KOPT-K1 (cell line): ENCODE data around the gene ADPRHL1.
"Not testable (repeated sequence)": the region's sequence is repeated elsewhere in the genome, so short reads cannot be mapped to it uniquely, and the experiment has no call there.

Experiments
- H3K27ac ChIP-seq: fragments of 200-600 bp; sonication (generic); 2 replicates; pipeline ENCODE4 v1.5.1; 2016; ENCODE audit warnings: antibody characterized with exemption, mild to moderate bottlenecking, low read depth, low read length; ENCODE audit not compliant: poor library complexity, severe bottlenecking
- H3K36me3 ChIP-seq: fragments of 200-600 bp; sonication (generic); 2 replicates; pipeline ENCODE4 v1.5.1; 2017; ENCODE audit warnings: antibody characterized with exemption, mild to moderate bottlenecking, low read length, moderate library complexity; ENCODE audit not compliant: insufficient read depth
- H3K9me3 ChIP-seq: fragments of 200-600 bp; sonication (generic); 2 replicates; pipeline ENCODE4 v1.5.1; 2017; ENCODE audit warnings: antibody characterized with exemption, low read length, mild to moderate bottlenecking; ENCODE audit not compliant: insufficient read depth, poor library complexity, severe bottlenecking

Gene ADPRHL1

DNA sequence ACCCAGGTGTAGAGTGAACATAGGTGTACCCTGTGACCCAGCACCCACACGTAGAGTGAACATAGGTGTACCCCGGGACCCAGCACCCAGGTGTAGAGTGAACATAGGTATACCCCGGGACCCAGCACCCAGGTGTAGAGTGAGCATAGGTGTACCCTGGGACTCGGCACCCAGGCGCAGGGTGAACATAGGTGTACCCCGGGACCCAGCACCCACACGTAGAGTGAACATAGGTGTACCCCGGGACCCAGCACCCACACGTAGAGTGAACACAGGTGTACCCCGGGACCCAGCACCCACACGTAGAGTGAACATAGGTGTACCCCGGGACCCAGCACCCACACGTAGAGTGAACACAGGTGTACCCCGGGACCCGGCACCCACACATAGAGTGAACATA is 16.4 kb downstream of the ADPRHL1 start:
- H3K9me3 ChIP-seq, H3K27ac ChIP-seq, H3K36me3 ChIP-seq: not testable (repeated sequence)

DNA sequence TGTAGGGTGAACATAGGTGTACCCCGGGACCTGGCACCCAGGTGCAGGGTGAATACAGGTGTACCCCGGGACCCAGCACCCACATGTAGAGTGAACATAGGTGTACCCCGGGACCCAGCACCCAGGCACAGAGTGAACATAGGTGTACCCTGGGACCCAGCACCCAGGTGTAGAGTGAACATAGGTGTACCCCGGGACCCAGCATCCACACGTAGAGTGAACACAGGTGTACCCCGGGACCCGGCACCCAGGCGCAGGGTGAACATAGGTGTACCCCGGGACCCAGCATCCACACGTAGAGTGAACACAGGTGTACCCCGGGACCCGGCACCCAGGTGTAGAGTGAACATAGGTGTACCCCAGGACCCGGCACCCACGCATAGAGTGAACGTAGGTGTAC is 17.4 kb downstream of the ADPRHL1 start:
- not testable (repeated sequence) for H3K27ac ChIP-seq

DNA sequence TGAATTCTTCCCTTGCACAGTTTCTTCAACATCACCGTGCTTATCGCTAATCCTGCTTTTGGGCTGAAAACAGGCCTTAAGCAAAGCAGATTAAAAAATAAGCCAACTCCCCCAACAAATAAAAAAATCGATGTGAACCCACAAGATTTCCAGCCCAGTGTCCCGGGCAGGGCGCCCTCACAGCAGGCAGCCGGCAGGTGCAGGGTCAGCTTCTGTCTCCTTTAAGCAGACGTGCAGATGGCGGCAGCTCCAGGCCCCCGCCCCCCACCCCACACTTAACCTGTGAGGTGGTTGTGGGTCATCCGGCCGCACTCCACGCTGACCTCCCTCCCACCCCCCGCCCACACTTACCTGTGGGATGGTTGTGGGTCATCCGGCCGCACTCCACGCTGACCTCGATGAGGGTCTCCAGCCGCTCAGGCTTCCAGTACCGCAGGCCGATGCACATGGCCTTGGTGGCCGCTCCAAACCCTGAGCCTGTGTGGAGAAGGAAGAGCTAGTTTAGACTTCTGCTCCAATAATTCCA is 19.8 kb downstream of the ADPRHL1 start:
- no peaks in the 10 kb centered on the region for H3K9me3 ChIP-seq
- no peak overlapping the region for H3K27ac ChIP-seq
- H3K36me3 ChIP-seq = no peaks in the 10 kb centered on the region

More for the DNA sequence above, 17.4 kb downstream of the ADPRHL1 start:
- not testable (repeated sequence) for H3K9me3 ChIP-seq, H3K36me3 ChIP-seq

DNA sequence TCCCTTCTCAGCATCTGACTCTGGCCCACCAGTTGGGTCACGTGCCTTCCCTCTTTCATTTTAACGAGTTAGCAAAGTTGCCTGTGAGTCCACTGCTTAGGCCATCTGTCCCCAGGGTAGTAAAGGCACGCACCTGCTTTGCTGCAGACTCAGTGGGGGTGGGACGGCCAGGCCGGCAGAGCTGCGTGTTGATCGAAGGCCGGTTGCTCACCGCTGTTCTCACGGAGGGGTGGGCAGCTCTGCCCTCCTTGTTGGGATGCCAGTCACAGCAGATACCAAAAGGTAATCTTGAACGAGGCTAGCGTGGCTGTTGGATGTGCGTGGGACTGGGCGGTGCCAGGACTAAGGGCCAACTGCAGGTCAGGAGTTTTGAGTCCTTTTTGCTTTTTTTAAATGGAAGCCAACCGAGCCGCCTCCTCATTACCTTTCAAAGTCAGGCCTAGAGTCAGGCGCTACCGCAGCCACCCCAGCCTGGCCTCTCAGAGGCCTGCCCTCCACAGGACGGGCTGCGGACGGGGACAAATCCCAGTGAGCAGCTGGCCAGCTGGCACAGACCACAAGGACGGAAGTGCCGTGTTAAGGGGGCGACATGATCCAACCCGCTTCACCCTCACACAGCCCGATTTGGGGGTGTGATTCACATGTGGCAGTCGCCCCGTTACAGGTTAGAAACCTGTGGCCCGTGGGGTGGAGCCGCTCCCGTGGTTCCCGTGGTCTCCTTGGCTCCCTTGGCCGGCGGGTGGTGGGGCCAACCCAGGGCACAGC is 20.6 kb downstream of the ADPRHL1 start:
- Histone ChIP-seq H3K27ac (no peak overlapping the region), H3K36me3 (no peaks in the 10 kb centered on the region), H3K9me3 (no peaks in the 10 kb centered on the region)

DNA sequence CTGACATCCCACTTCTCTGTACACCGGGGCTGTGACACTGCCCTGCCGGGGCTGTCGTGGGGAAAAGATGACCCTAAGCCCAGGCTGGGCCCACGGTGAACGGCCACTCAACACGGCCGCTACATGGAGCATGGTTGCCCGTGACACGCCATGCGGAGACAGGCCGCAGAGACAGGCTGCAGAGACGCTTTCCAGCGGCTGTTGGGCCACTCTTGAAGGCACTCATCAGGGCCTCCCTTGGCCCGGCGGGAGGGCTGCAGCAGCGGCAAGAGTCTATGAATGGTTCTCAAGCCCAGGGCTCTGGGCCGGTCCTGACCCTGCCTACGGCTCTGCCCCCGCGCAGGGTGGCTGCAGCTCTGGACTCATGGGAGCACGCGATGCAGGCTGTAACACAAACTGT is 22.1 kb downstream of the ADPRHL1 start:
- H3K27ac ChIP-seq = no peak overlapping the region
- H3K9me3 ChIP-seq = no peaks in the 10 kb centered on the region
- no peaks in the 10 kb centered on the region for H3K36me3 ChIP-seq

DNA sequence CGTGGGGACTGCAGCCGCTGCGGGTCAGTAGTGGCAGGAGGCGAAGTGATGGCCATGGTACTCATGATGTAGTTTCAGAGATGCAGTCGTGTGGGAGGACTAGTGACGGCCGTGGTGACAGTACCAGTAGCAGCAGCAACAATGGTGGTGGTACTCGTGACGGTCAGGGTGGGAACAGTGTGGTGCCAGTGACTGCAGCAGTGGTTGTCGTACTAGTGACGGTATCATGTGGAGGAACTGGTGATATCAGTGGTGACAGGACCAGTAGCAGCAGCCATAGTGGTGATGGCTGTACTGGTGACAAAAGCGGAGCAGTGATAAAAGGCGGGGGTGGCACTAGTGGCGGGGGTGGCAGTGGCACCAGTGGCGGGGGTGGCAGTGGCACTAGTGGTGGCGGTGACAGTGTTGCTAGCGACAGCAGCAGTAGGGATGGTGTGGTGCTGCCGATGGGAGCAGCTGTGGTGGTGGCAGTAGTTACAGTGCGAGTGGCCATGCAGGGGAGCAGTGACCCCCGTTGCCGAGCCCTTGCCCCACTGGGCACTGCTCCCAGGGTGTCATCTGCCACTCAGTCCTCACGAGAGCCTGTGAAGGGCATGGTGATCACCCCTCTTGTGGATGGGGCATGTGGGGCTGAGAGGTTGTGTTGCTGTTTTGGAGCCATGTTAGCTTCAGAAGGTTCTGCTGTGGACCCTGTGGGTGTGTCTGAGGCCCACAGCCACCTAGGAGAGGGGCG is 22.7 kb downstream of the ADPRHL1 start:
- Histone ChIP-seq H3K9me3 (no peaks in the 10 kb centered on the region), H3K36me3 (no peaks in the 10 kb centered on the region), H3K27ac (no peak overlapping the region)

DNA sequence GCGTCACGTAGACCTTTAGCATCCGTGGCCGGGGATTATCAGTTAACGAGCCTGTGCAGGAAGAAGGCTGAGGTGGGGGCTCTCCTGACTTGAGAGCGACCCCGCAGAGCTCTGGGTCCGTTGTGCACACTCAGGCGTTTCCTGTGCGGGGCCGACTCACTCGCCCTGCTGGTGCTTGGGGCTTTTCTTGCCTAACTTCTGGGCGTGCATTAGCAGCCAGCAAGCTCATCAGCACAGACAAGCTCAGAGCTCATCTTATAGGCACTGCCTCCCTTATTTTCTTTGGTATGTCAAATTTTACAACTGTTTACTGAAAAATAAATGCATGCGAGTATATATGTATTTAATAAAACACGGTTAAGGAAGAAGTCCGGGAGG is 23.7 kb downstream of the ADPRHL1 start:
- Histone ChIP-seq H3K9me3 (no peaks in the 10 kb centered on the region), H3K36me3 (no peaks in the 10 kb centered on the region), H3K27ac (no peak overlapping the region)

DNA sequence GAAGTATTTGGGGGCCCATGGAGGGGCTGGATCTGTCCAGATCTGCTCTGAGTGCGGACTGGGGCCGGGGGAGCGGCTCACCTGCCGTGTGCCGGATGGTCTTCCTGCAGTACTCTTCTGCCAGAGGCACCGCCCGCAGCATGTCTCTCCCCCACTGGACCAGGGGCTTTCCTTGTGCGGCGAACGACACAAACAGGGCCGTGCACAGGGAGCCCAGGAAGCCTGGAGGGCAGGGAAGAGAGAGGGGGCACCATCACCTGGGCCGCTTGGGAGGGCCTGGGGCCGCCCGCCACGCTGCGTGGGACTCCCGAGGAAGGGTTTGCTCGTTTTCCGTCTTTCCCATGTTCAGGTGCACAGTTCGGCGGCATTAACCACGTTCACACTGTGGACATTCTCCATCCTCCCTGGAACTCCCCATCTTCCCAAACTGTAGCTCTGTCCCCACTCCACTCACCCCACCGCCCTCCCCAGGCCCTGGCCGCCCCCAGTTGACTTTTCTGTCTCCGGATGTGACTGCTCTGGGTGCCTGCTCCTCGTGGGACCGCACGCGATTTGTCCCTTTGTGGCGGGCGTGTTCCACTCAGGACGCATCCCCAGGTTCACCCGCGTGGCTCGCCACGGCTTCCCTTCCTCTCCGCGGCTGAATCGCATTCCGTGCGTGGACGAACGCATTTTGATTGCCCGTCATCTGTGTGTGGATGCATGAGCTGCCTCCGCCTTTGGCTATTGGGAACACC is 24.2 kb downstream of the ADPRHL1 start:
- Histone ChIP-seq H3K27ac (no peak overlapping the region), H3K36me3 (no peaks in the 10 kb centered on the region), H3K9me3 (no peaks in the 10 kb centered on the region)

DNA sequence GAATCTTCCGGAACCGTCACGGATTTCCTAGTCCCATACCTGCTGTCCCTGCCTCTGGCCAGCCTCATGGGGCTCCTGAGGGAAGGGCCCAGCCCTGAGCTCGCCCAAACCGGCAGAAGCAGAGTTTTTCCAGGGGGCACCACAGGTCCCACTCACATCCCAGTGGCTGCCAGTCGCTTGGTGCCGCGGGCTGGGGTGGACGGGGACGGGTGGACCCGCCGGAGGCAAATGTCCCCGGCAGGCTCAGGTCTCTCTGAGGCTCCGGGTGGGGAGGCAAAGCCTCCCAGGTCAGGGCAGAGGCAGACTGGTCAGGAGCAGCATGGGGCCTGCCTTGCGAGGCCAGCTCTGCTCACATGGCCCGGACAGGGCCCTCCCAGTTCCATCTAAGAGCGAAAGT is 24.8 kb downstream of the ADPRHL1 start:
- Histone ChIP-seq H3K36me3 (no peaks in the 10 kb centered on the region), H3K27ac (no peak overlapping the region), H3K9me3 (no peaks in the 10 kb centered on the region)

DNA sequence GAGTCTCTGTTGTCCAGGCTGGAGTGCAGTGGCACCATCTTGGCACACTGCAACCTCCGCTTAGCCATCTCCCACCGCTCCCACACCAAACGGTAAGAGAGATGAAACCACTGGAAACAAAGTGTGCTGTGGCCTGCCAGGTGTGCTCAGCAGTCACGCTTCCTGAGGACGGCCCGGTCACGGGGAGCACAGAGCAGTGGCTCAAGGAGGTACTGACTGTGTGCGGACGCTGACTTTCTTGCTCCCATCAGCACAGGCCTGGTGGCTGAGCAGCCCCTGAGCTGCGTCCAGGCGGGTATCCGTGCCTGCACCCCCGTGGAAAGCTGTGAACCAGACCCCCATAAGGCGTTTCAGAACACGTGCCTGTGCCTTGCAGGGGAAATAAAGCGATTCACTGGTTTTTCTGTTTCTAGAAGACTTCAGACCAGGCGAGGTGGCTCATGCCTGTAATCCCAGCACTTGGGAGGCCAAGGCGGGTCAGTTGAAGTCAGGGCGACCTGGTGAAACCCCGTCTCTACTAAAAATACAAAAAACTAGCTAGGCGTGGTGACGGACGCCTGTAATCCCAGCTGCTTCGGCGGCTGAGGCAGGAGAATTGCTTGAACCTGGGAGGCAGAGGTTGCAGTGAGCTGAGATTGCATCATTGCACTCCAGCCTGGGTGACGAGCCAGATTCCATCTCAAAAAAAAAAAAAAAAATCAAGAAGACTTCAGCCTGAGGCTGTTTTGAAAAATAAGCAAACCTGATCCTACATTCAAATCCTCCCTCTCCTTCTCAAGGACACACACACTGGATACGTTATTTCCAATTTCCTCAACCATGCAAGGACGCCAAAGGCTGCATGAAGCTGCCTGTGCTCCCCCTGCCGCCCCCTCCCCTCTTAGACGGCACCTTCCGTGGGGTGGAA is 25.5 kb downstream of the ADPRHL1 start:
- Histone ChIP-seq H3K9me3 (no peaks in the 10 kb centered on the region), H3K36me3 (no peaks in the 10 kb centered on the region), H3K27ac (no peak overlapping the region)

DNA sequence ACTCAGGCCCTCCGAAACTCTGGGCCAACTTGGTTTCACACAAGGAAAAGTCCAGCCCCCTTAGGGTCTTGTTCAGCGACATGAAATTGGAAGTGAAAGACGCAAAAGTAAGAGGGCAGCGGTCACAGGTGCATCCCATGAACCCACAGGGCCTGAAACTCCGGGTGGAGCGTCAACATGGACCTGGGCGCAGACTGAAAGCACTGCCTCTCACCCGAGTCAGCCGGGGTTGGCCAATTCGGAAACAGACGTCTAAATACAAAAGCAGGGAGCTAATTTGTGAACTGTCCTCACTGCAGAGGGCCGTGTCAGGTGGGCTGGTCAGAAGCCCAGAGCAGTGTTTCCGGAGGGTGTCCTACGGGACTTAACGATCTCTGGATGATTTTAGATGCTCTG is 26.7 kb downstream of the ADPRHL1 start:
- no peaks in the 10 kb centered on the region for H3K9me3 ChIP-seq
- no peaks in the 10 kb centered on the region for H3K36me3 ChIP-seq
- H3K27ac ChIP-seq = no peak overlapping the region

DNA sequence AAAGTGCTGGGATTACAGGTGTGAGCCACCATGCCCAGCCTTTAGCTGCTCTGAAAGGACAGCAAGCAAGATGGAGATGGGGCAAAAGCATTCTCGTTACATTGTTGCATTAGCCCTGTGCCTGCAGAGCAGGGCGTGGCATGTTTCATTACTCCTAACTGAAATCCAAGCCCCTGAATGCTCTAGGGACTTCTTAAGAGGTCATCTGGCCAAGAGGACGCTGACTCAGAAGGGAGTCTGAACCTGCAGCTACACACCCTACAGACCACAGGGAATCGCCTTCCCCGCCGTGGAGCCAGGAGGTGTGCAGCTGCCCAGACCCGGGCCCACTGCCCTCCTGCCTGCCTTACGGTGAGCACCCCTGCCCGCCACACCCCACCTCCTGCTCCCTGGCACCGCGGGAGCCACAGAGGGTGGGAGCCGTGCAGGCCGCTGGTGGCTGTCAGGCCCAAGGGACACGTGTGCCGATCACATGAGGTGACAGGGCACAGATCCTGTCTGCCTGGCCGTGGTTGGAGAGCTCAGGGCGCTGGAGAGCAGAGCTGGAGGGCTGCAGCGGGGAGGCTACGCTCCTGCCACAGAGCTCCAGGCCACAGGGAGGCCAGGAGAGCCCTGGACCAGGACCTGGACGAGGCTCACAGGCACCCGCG is 27.2 kb downstream of the ADPRHL1 start:
- Histone ChIP-seq H3K36me3 (no peaks in the 10 kb centered on the region), H3K27ac (no peak overlapping the region), H3K9me3 (no peaks in the 10 kb centered on the region)

DNA sequence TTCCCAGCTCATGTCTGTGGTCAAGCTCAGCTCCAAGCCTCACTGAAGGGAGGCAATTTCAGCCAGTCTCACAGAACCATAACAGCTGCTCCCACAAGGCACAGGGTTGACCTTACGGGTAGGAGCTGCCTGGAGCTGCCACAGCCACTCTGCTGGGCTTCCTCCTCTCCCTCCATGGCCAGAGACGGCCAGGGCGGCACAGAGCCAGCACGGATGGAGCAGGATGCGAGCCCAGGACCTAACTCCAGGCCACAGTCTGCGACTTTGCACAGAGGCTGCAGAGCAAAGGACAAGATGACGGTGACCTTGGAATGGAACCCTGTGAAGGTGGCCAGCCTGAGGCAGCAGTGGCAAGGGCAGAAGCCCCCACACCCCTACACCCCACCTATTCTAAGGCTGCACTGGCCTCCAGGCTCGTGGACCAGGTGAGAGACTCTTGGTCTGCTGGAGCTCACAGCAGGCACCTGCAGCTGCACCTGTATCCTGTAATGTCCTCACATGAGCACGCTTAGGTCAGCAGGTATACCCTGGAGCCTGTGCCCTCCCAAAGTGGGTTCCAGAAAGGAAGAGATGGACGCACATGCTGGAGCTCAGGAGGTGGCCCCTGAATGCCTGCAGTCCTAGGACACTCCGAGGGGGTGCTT is 29.6 kb downstream of the ADPRHL1 start:
- H3K9me3 ChIP-seq = no peaks in the 10 kb centered on the region
- no peaks in the 10 kb centered on the region for H3K36me3 ChIP-seq
- no peak overlapping the region for H3K27ac ChIP-seq
